Calu3 (cell line): Measurements from ENCODE around the gene CAND1. TPM values are rescaled to one million over a fixed set of nuclear protein-coding genes. Genes with fewer than 3 reads are reported as not detected.

Experiments
- BruUV-seq: library from RNA; stranded (reverse); fragments of 400-500 nt; replicated peaks from 2 replicates; lab custom pipeline; 2021; lab: Mats Ljungman, UMichigan
- CTCF ChIA-PET: fragments of 300-600 bp; sonication (Branson Sonifier 250); formaldehyde crosslinking; loops from one replicate; lab custom pipeline; 2022; ENCODE audit warnings: antibody characterized with exemption; lab: Charles Lee
- DNase-seq: peaks from one replicate; pipeline ENCODE4 v3.0.0; 2022
- H3K27ac Mint-ChIP-seq: one replicate; pipeline ENCODE4 v1.8.0; 2022; ENCODE audit warnings: mixed read lengths; ENCODE audit not compliant: unreplicated experiment
- H3K27me3 Mint-ChIP-seq: one replicate; pipeline ENCODE4 v1.8.0; 2022; ENCODE audit warnings: mixed read lengths; ENCODE audit not compliant: unreplicated experiment
- H3K36me3 Mint-ChIP-seq: one replicate; pipeline ENCODE4 v1.8.0; 2022; ENCODE audit warnings: mild to moderate bottlenecking, moderate library complexity, mixed read lengths; ENCODE audit not compliant: insufficient read depth, unreplicated experiment
- H3K4me1 Mint-ChIP-seq: one replicate; pipeline ENCODE4 v1.8.0; 2022; ENCODE audit warnings: mild to moderate bottlenecking, low read depth, mixed read lengths; ENCODE audit not compliant: unreplicated experiment
- H3K4me3 Mint-ChIP-seq: one replicate; pipeline ENCODE4 v1.8.0; 2022; ENCODE audit warnings: mild to moderate bottlenecking, low read depth, moderate library complexity, mixed read lengths; ENCODE audit not compliant: unreplicated experiment
- H3K9me3 Mint-ChIP-seq: one replicate; pipeline ENCODE4 v1.8.0; 2022; ENCODE audit warnings: low read depth, mixed read lengths; ENCODE audit not compliant: unreplicated experiment
- intact Hi-C: fragments of 100-400 bp; cut with micrococcal nuclease; formaldehyde crosslinking; loops from one replicate; pipeline ENCODE4 v1.10.0; 2022; ENCODE audit not compliant: unreplicated experiment
- total RNA-seq: library from RNA; stranded (reverse); gene quantifications from 2 replicates; pipeline ENCODE4 v1.2.3, GENCODE V29; 2022
- TF ChIP-seq, protein P1 (sequence below): fragments of 200-600 bp; IDR thresholded peaks from one replicate; pipeline ENCODE4 v1.8.0; 2022; ENCODE audit warnings: antibody characterized with exemption; ENCODE audit not compliant: unreplicated experiment

CAND1 gene
- total RNA-seq, 1 experiment from 2014 or later = 197 TPM

DNA sequence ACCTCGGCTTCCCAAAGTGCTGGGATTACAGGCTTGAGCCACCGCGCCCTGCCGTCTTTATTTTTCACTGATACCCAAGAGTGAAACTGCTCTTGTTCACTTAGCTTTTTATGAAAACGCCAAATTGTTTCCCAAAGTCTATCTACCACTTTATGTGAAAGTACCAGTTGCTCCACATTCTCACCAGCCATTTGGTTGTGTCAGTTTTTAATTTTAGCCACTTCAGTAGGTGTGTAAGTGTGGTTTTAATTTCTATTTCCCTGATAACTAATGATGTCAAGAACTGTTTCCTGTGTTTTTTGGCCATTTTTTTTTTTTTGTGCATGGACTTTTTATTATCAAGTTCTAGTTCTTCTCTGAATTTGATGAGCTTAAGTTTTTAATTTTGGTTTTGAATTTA lies 17.1 kb downstream of the CAND1 start:
- no peak for DNase-seq
- TF ChIP-seq, protein P1, sequence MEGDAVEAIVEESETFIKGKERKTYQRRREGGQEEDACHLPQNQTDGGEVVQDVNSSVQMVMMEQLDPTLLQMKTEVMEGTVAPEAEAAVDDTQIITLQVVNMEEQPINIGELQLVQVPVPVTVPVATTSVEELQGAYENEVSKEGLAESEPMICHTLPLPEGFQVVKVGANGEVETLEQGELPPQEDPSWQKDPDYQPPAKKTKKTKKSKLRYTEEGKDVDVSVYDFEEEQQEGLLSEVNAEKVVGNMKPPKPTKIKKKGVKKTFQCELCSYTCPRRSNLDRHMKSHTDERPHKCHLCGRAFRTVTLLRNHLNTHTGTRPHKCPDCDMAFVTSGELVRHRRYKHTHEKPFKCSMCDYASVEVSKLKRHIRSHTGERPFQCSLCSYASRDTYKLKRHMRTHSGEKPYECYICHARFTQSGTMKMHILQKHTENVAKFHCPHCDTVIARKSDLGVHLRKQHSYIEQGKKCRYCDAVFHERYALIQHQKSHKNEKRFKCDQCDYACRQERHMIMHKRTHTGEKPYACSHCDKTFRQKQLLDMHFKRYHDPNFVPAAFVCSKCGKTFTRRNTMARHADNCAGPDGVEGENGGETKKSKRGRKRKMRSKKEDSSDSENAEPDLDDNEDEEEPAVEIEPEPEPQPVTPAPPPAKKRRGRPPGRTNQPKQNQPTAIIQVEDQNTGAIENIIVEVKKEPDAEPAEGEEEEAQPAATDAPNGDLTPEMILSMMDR = no peak
- no peak overlapping the region for H3K4me3 Mint-ChIP-seq
- H3K27ac Mint-ChIP-seq = no peak overlapping the region
- H3K9me3 Mint-ChIP-seq = no peaks in the 10 kb centered on the region
- H3K27me3 Mint-ChIP-seq = no peaks in the 10 kb centered on the region
- H3K4me1 Mint-ChIP-seq = peaks cover 5% of the 10 kb centered on the region
- CTCF ChIA-PET = interaction anchor here (0.6 to 0.9 kb wide), 4 partner anchors 14 to 652 kb away, joined by 3 read pairs; partner anchors contain the start of gene CAND1
- intact Hi-C loops = no loop called here
- no TSS peak for BruUV-seq
- H3K36me3 Mint-ChIP-seq = peaks cover 40% of the 10 kb centered on the region

DNA sequence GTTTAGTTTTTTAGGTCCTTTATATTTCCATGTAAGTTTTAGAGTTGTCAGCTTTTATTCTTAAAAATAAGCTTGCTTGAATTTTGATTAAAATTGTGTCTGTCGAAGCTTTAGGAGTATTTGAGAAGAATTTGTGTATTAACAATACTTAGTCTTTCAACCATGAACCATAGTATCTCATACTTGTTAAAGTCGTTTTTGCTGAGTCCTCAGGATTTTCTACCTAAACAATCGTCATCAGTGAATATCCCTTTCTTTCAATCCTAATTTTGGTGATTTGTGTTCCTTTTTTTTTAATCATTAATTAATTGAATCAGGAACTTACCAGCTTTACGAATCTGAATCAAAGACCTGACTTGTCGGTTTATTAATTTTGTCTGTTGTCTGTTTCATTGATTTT lies 18.2 kb downstream of the CAND1 start:
- Mint-ChIP-seq H3K4me3 (no peak overlapping the region), H3K27me3 (no peaks in the 10 kb centered on the region), H3K9me3 (no peaks in the 10 kb centered on the region), H3K36me3 (peaks cover 40% of the 10 kb centered on the region), H3K27ac (no peak overlapping the region), H3K4me1 (peaks cover 5% of the 10 kb centered on the region)
- TF ChIP-seq, protein P1 = no peak
- CTCF ChIA-PET = interaction anchor here (0.7 to 0.9 kb wide), 2 partner anchors 19 to 21 kb away, joined by 3 read pairs; partner anchors contain the start of gene CAND1
- intact Hi-C loops = no loop called here
- no peak for DNase-seq
- no TSS peak for BruUV-seq

DNA sequence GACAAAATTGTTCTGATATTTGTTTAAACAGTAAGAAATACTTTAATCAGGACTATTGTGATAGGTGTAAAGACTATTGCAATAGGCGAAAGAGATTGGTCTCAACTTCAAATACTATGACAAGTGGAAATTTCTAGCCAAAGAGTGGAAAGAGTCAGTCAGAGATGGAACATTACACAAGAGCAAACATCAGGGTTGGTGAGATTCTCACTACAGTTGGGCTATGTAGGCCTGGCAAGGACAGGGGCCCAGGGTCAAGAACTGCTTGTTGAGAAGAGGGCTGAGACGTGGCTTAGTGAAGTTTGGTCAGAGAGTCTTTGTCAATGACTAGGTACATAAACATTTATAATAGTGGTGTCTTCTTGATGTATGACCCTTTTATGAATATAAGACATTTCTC lies 19.4 kb downstream of the CAND1 start:
- H3K27me3 Mint-ChIP-seq = no peaks in the 10 kb centered on the region
- no peak overlapping the region for H3K27ac Mint-ChIP-seq
- TF ChIP-seq, protein P1 = no peak
- peaks cover 34% of the 10 kb centered on the region for H3K36me3 Mint-ChIP-seq
- no peaks in the 10 kb centered on the region for H3K9me3 Mint-ChIP-seq
- intact Hi-C loops = no loop called here
- DNase-seq = no peak
- H3K4me3 Mint-ChIP-seq = no peak overlapping the region
- BruUV-seq = no TSS peak
- CTCF ChIA-PET = no interaction called here
- peaks cover 5% of the 10 kb centered on the region for H3K4me1 Mint-ChIP-seq

DNA sequence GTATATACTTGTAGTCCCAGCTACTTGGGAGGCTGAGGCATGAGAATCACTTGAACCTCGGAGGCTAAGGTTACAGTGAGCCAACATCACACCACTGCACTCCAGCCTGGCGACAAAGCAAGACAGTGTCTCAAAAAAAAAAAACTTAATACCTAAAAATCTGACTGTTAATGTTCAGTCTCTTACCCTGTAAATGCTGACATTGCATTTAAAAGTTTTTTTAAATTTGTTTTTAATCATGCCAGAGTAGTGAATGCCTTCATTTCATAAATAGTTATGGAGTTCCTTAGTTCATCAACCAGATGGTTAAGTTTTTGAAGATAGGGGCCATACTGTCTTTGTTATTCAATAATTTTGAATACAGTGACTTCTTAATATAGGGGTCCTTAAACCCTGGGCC lies 21.2 kb downstream of the CAND1 start:
- H3K36me3 Mint-ChIP-seq = peaks cover 34% of the 10 kb centered on the region
- H3K27ac Mint-ChIP-seq = no peak overlapping the region
- CTCF ChIA-PET = interaction anchor here (0.6 kb wide), 1 partner anchor 135 kb away, joined by 3 read pairs; no protein-coding TSS in a partner anchor
- BruUV-seq = no TSS peak
- no peaks in the 10 kb centered on the region for H3K27me3 Mint-ChIP-seq
- TF ChIP-seq, protein P1 = no peak
- DNase-seq = no peak
- H3K9me3 Mint-ChIP-seq = no peaks in the 10 kb centered on the region
- intact Hi-C loops = no loop called here
- H3K4me1 Mint-ChIP-seq = peaks cover 5% of the 10 kb centered on the region
- no peak overlapping the region for H3K4me3 Mint-ChIP-seq
